Stomach (tissue), 4 donors: ENCODE measurements around the gene TNS1.

Experiments
- CTCF ChIP-seq, 7 experiments: fragments of 450-650 bp in 4 of 7; fragments of 200-600 bp in 3 of 7; sonication (generic) in 3 of 7; IDR thresholded peaks; one replicate each; pipeline ENCODE4 v1.5.1; 2016 to 2019; ENCODE audit warnings: antibody characterized with exemption in 7 of 7, control low read depth in 2 of 7, mild to moderate bottlenecking in 1 of 7
- POLR2A ChIP-seq, 4 donors: fragments of 450-650 bp; IDR thresholded peaks; one replicate each; pipeline ENCODE4 v1.6.1; 2016; ENCODE audit warnings: antibody characterized with exemption in 4 of 4, control low read depth in 2 of 4, mild to moderate bottlenecking in 1 of 4, moderate library complexity in 1 of 4
- POLR2AphosphoS5 ChIP-seq, 3 donors: sonication (generic); formaldehyde crosslinking; IDR thresholded peaks; one replicate each; pipeline ENCODE4 v1.6.1; 2016; ENCODE audit warnings: antibody characterized with exemption in 3 of 3

GRCh38 chr2:217931846-217932560, 70.8 kb downstream of the TNS1 start:
- no peak for TF ChIP-seq CTCF (IDR thresholded peaks at IDR 0.05)
- no peak for TF ChIP-seq POLR2AphosphoS5 (IDR thresholded peaks at IDR 0.05)
- no peak for TF ChIP-seq POLR2A (IDR thresholded peaks at IDR 0.05)
